CD14-positive monocyte (primary cell): ENCODE data around the gene ZNF608. TPM values are rescaled to one million over a fixed set of nuclear protein-coding genes. Genes with fewer than 3 reads are reported as not detected.

ENCODE experiments used
- DNase-seq, 3 donors: peaks; one replicate each; pipeline ENCODE4 v3.0.0-alpha.2; 2011 to 2022
- H2AFZ ChIP-seq: 2 replicates; pipeline ENCODE4 v1.6.0; 2012; ENCODE audit warnings: mild to moderate bottlenecking, low read depth, low read length, inconsistent platforms; ENCODE audit not compliant: insufficient read depth, poor library complexity, severe bottlenecking
- H3K27ac ChIP-seq, 2 donors: 1 replicate in 1 of 2; 2 replicates in 1 of 2; pipeline ENCODE4 v1.5.1; 2012 to 2013; ENCODE audit warnings: low read length in 2 of 2, control low read depth in 1 of 2, inconsistent platforms in 1 of 2, low read depth in 1 of 2, mild to moderate bottlenecking in 1 of 2
- H3K27me3 ChIP-seq, 2 donors: one replicate each; pipeline versions ENCODE4 v1.6.0 to v1.6.1; 2011 to 2013; ENCODE audit warnings: low read length in 2 of 2; ENCODE audit not compliant: control insufficient read depth in 2 of 2, insufficient read depth in 2 of 2
- H3K36me3 ChIP-seq, 2 donors: replicated peaks in 1 of 2; 1 replicate in 1 of 2; 2 replicates in 1 of 2; pipeline versions ENCODE4 v1.5.1 to v1.6.1; 2012 to 2013; ENCODE audit warnings: low read length in 2 of 2, control low read depth in 1 of 2, inconsistent platforms in 1 of 2, mild to moderate bottlenecking in 1 of 2; ENCODE audit not compliant: insufficient read depth in 2 of 2, control insufficient read depth in 1 of 2
- H3K4me1 ChIP-seq, 2 donors: 1 replicate in 1 of 2; 2 replicates in 1 of 2; pipeline versions ENCODE4 v1.5.1 to v1.6.1; 2012 to 2013; ENCODE audit warnings: low read length in 2 of 2, control low read depth in 1 of 2, inconsistent platforms in 1 of 2, mild to moderate bottlenecking in 1 of 2, moderate library complexity in 1 of 2; ENCODE audit not compliant: insufficient read depth in 2 of 2, control insufficient read depth in 1 of 2
- H3K4me2 ChIP-seq: replicated peaks from 2 replicates; pipeline ENCODE3; 2012; ENCODE audit warnings: low read length, moderate library complexity, mild to moderate bottlenecking; ENCODE audit not compliant: poor library complexity, severe bottlenecking; ENCODE audit errors: extremely low read depth
- H3K4me3 ChIP-seq, 3 experiments: fragments of 200-600 bp in 1 of 3; sonication (generic) in 1 of 3; replicated peaks in 1 of 3; 1 replicate in 2 of 3; 2 replicates in 1 of 3; pipeline ENCODE4 v1.5.1; 2011 to 2013; ENCODE audit warnings: low read length in 3 of 3, mild to moderate bottlenecking in 3 of 3, control low read depth in 2 of 3, low read depth in 2 of 3, inconsistent platforms in 1 of 3, moderate library complexity in 1 of 3
- H3K79me2 ChIP-seq: 2 replicates; pipeline ENCODE4 v1.6.0; 2012; ENCODE audit warnings: mild to moderate bottlenecking, control low read depth, inconsistent platforms, low read length, moderate library complexity; ENCODE audit not compliant: insufficient read depth
- H3K9ac ChIP-seq: 2 replicates; pipeline ENCODE4 v1.6.0; 2017; ENCODE audit warnings: low read length, mild to moderate bottlenecking; ENCODE audit not compliant: insufficient read depth, poor library complexity, severe bottlenecking
- H3K9me3 ChIP-seq, 2 donors: replicated peaks in 1 of 2; 1 replicate in 1 of 2; 2 replicates in 1 of 2; pipeline versions ENCODE4 v1.5.1 to v1.6.1; 2012 to 2013; ENCODE audit warnings: low read length in 2 of 2, control low read depth in 1 of 2; ENCODE audit not compliant: control insufficient read depth in 1 of 2, insufficient read depth in 1 of 2
- H4K20me1 ChIP-seq: 2 replicates; pipeline ENCODE4 v1.6.0; 2012; ENCODE audit warnings: mild to moderate bottlenecking, low read length, control low read depth, moderate library complexity; ENCODE audit not compliant: insufficient read depth
- H3K27ac Mint-ChIP-seq, 7 donors: one replicate each; pipeline ENCODE4 v1.8.0; 2020; ENCODE audit warnings: mild to moderate bottlenecking in 7 of 7, mixed read lengths in 7 of 7, moderate library complexity in 6 of 7, inconsistent platforms in 2 of 7
- H3K27me3 Mint-ChIP-seq, 3 donors: one replicate each; pipeline ENCODE4 v1.8.0; 2021 to 2022; ENCODE audit warnings: low read depth in 3 of 3, mild to moderate bottlenecking in 3 of 3, mixed read lengths in 3 of 3, moderate library complexity in 3 of 3, inconsistent platforms in 1 of 3
- H3K36me3 Mint-ChIP-seq, 2 donors: one replicate each; pipeline ENCODE4 v1.8.0; 2020; ENCODE audit warnings: mixed read lengths in 2 of 2, inconsistent platforms in 1 of 2, mild to moderate bottlenecking in 1 of 2
- H3K4me1 Mint-ChIP-seq: one replicate; pipeline ENCODE4 v1.8.0; 2020; ENCODE audit warnings: mild to moderate bottlenecking, mixed read lengths
- H3K4me3 Mint-ChIP-seq, 2 donors: one replicate each; pipeline ENCODE4 v1.8.0; 2020; ENCODE audit warnings: mild to moderate bottlenecking in 2 of 2, mixed read lengths in 2 of 2, moderate library complexity in 1 of 2
- H3K9me3 Mint-ChIP-seq, 7 donors: one replicate each; pipeline ENCODE4 v1.8.0; 2020 to 2022; ENCODE audit warnings: mixed read lengths in 7 of 7, mild to moderate bottlenecking in 6 of 7, moderate library complexity in 6 of 7, inconsistent platforms in 2 of 7
- WGBS: methylation state at CpG from one replicate; pipeline ENCODE4 v1.1.5; 2013; ENCODE audit warnings: missing lambda C conversion rate; ENCODE audit not compliant: insufficient coverage; 5-methylcytosine and 5-hydroxymethylcytosine counted together
- intact Hi-C, 2 donors: fragments of 100-400 bp; cut with micrococcal nuclease; formaldehyde crosslinking; loops; one replicate each; pipeline versions ENCODE4 v1.15.0 to v1.15.1; 2023
- polyA plus RNA-seq, 3 donors: library from polyadenylated mRNA; depleted of rRNA in 1 of 3; unstranded in 2 of 3; stranded (reverse) in 1 of 3; fragments of 300-500 nt in 2 of 3; fragments of >200 nt in 1 of 3; fragmentation: Illumina TruSeq in 2 of 3; gene quantifications; 1 replicate in 2 of 3; 2 replicates in 1 of 3; pipeline ENCODE4 v1.2.3, GENCODE V29; 2012 to 2021
- TF ChIP-seq, protein P1 (sequence below): fragments of 200-600 bp; IDR thresholded peaks from one replicate; pipeline ENCODE4 v1.8.0; 2022; ENCODE audit warnings: antibody characterized with exemption, mild to moderate bottlenecking

The ZNF608 gene
- polyA plus RNA-seq, 3 donors, result 0.05 TPM; not detected in 2

DNA sequence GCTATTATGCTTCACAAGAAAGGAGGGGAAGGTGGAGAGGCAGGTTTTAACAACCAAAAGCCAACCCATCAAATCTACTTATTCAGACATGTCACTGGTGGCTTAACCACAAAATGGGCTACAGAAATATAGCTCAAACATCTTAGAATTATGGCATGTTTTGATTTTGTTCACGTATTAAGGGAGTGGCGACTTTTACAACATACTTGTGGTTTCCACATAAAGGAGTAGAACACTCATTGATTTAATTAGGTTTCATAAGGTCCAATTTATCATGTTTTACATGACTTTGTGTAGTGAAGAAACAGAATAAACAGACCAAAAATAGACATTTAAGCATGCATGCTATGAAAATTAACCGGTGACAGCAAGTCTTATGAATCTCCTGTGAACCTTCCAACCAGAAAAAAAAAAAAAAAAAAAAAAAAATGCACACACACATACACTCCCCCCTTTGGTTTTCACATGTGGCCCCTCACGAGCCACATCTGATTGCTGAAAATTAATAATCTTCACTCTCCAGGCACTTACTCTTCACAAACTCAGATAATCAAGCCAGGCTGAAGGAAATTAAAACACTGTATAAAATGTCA, 5.4 kb downstream of the ZNF608 start:
- peaks cover 20% of the 10 kb centered on the region in 2 donors for H3K4me1 ChIP-seq
- Mint-ChIP-seq H3K27ac (no peak overlapping the region), H3K9me3 (peaks cover 0 to 2% (median 0%) of the 10 kb centered on the region in 7 donors), H3K4me3 (no peak overlapping the region), H3K27me3 (peaks cover 2 to 5% (median 4%) of the 10 kb centered on the region in 3 donors), H3K36me3 (peaks cover 2 to 4% of the 10 kb centered on the region in 2 donors), H3K4me1 (peaks cover 8% of the 10 kb centered on the region)
- no peak overlapping the region for H3K4me3 ChIP-seq
- no peaks in the 10 kb centered on the region for H3K36me3 ChIP-seq
- TF ChIP-seq, protein P1, sequence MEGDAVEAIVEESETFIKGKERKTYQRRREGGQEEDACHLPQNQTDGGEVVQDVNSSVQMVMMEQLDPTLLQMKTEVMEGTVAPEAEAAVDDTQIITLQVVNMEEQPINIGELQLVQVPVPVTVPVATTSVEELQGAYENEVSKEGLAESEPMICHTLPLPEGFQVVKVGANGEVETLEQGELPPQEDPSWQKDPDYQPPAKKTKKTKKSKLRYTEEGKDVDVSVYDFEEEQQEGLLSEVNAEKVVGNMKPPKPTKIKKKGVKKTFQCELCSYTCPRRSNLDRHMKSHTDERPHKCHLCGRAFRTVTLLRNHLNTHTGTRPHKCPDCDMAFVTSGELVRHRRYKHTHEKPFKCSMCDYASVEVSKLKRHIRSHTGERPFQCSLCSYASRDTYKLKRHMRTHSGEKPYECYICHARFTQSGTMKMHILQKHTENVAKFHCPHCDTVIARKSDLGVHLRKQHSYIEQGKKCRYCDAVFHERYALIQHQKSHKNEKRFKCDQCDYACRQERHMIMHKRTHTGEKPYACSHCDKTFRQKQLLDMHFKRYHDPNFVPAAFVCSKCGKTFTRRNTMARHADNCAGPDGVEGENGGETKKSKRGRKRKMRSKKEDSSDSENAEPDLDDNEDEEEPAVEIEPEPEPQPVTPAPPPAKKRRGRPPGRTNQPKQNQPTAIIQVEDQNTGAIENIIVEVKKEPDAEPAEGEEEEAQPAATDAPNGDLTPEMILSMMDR, result no peak
- H3K4me2 ChIP-seq, result no peak overlapping the region
- no peaks in the 10 kb centered on the region for H3K9me3 ChIP-seq
- no peak overlapping the region for H3K27ac ChIP-seq
- no peak overlapping the region for H3K9ac ChIP-seq
- peaks cover 15 to 24% of the 10 kb centered on the region in 2 donors for H3K27me3 ChIP-seq
- H3K79me2 ChIP-seq, result no peaks in the 10 kb centered on the region
- H4K20me1 ChIP-seq, result no peaks in the 10 kb centered on the region
- no peak overlapping the region for H2AFZ ChIP-seq
- DNase-seq, result no peak
- intact Hi-C loops, result loop anchor here in 1 of 2 donors (10.0 kb wide), 1 partner anchor 96 kb away; no protein-coding TSS in a partner anchor
- WGBS, result 100% methylated on average over 1 of the region's 4 CpGs

DNA sequence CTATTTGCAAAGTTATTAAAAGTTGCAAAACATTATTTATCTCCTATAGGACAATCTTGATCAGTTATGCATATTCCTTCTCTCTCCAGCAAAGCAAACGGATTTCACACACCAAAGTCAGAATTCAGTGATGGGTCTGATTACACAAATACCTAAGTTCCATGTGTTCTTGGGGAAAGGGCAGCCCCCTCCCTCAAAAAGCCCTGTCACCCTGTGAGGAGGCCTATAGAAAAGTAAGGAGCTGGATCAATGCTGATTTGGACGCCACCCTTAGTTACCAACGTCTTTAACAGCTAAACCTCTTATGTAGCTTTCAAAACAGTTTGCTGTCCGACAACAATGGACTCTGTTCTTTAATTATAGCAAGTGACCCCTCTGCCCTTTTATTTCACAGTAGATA, 6.4 kb downstream of the ZNF608 start:
- no peaks in the 10 kb centered on the region for H3K79me2 ChIP-seq

More for the DNA sequence above, 6.4 kb downstream of the ZNF608 start:
- WGBS, result no CpG with 5 or more reads among the region's 4 CpGs
- H3K4me3 Mint-ChIP-seq, result no peak overlapping the region
- Histone ChIP-seq H3K9me3 (no peaks in the 10 kb centered on the region), H3K36me3 (no peaks in the 10 kb centered on the region), H2AFZ (no peak overlapping the region), H3K27me3 (peaks cover 10 to 17% of the 10 kb centered on the region in 2 donors), H3K4me3 (no peak overlapping the region), H3K27ac (no peak overlapping the region), H3K9ac (no peak overlapping the region), H3K4me1 (peaks cover 12 to 21% of the 10 kb centered on the region in 2 donors), H3K4me2 (no peak overlapping the region), H4K20me1 (no peaks in the 10 kb centered on the region)
- TF ChIP-seq, protein P1, result no peak
- DNase-seq, result no peak
- H3K27me3 Mint-ChIP-seq, result peaks cover 2 to 10% (median 5%) of the 10 kb centered on the region in 3 donors
- H3K4me1 Mint-ChIP-seq, result peaks cover 6% of the 10 kb centered on the region
- H3K27ac Mint-ChIP-seq, result no peak overlapping the region
- intact Hi-C loops, result loop anchor here in 1 of 2 donors (10.0 kb wide), 1 partner anchor 95 kb away; no protein-coding TSS in a partner anchor
- peaks cover 2 to 4% of the 10 kb centered on the region in 2 donors for H3K36me3 Mint-ChIP-seq
- no peaks in the 10 kb centered on the region for H3K9me3 Mint-ChIP-seq
